HG03097 (cell line): ENCODE results near the gene PTBP3.
A peak's percentile ranks its signal among the peaks of the same experiment; 100 is the strongest.
"Not testable (repeated sequence)": the region's sequence is repeated elsewhere in the genome, so short reads cannot be mapped to it uniquely, and the experiment has no call there.

Experiments used
- ATAC-seq: cut with Tn5 transposase; IDR thresholded peaks from one replicate; pipeline ENCODE4 v1.9.1; 2021; ENCODE audit not compliant: unreplicated experiment, low FRiP score

PTBP3 gene

DNA sequence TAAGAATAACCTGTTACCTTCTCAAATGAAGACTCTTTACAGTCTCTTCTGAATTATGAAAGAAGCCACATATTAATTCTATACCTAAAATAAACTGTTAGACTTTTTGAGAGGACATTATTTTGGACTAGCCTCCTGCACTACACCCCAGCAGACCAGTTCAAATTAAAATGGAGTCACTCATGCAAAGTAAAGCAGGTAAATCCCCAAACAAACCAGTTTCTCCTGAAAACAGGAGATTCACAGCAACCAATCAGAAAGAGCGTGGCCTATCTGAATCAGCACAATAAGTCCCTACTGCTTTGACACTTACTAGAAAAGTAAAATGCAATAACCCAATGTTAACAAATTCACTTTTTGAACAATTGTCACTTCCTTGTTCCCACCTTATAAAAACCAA is 58.8 kb downstream of the PTBP3 start:
- ATAC-seq = no peak

GRCh38 chr9:112273876-112274275 is 59.5 kb downstream of the PTBP3 start:
- ATAC-seq = no peak

DNA sequence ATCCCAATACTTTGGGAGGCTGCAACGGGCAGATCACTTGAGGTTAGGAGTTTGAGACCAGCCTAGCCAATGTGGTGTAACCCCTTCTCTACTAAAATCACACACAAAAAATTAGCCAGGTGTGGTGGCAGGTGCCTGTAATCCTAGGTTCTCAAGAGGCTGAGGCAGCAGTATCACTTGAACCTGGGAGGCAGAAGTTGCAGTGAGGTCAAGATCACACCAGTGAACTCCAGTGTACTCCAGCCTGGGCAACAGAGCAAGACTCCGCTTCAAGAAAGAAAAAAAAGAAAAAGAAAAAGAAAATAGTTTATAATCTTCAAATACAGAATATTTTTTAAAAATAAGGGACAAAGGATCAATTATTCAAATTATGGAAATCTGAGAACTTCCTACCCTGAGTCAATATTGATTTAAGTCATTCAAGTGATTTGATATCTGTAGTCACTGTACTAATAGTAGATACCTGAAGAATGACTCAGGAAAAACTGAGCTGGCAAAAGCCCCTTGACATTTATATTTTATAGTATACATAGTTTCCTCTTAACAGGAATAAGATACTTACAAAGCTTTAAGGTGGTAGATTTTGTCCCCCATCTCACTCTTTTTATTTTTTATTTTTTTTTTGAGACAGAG is 61.8 kb downstream of the PTBP3 start:
- no peak for ATAC-seq

DNA sequence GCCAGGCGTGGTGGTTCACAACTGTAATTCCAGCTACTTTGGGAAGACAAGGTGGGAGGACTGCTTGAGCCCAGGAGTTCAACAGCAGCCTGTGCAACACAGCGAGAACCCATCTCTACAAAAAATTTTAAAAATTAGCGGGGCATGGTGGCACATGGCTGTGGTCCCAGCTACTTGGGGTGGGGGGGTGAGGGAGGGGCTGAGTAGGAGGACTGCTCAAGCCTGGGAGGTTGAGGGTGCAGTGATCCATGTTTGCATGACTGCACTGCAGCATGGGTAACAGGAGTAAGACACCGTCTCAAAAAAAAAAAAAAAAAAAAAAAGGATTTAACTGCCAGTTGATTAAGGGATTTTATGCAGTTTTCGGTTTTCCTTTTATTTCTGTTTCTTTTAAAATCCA is 65.0 kb downstream of the PTBP3 start:
- no peak for ATAC-seq

DNA sequence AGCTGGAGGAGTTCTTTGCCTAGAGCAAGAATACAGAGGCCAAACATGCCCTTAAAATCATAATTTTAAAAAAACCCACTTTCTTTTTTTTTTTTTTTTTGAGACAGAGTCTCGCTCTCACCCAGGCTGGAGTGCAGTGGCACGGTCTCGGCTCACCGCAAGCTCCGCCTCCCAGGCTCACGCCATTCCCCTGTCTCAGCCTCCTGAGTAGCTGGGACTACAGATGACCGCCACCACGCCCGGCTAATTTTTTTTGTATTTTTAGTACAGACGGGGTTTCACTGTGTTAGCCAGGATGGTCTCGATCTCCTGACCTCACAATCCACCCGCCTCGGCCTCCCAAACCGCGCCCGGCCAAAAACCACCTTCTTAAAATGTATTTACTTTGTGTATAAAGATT is 66.3 kb downstream of the PTBP3 start:
- ATAC-seq = not testable (repeated sequence)

GRCh38 chr9:112265391-112265790 is 68.0 kb downstream of the PTBP3 start:
- ATAC-seq = no peak

- no peak for ATAC-seq
These were observed 70.8 kb downstream of the PTBP3 start for GRCh38 chr9:112262577-112262976.

DNA sequence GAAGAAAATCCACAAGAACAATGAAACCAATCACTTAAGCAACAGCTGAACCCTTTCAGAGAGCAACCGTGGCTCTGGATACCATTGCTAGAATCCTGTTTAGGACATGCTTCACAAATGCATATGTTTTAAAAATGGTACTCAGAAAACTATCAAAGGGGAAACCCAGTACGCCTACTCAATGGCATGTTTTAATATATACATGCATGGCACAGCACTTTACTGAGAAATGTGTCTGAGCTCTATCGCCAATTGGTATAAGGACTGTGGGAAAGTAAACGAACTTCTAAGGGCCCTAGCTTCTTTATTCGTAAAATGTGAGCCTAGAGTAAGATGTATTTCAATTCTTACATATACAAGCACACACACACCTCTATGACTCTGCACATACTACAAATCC is 72.3 kb downstream of the PTBP3 start:
- ATAC-seq = no peak

DNA sequence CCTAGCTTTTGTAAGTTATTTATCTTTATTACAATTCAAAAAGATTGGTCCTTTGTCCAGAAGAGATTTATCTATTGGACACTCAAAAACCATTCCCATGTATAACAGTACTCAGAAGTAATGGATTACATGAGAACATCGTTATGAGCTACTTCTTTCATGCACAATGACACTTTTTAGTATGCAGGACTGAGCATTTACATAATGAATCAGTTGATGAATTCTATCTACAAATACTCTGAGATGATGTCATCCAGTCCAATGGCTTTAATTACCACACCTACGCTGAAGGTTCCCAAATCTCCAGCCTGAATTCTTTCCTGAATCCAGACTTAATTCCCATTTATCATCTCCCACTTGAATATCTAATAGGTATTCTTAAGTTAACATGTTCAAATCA is 75.3 kb downstream of the PTBP3 start:
- ATAC-seq = no peak

- no peak for ATAC-seq
These were observed 81.2 kb downstream of the PTBP3 start for GRCh38 chr9:112252194-112252593.

DNA sequence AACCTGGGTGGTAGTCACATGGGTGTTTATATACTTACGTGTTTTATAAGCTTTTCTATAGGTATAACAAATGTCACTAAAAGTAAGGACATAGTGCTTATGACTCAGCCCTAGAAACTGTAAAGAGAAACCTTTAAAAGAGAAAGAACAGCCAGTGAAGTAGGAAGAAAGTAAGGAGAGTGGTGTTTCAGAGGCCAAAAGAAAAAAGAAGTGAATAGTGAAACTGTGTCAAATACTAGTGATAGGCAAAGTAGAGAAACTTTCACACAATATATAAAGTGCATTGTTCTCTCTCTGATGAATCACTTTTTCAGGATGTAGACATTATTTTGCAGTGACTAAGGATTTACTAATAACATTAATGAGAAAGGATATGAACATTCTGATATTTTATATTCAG is 84.1 kb downstream of the PTBP3 start:
- peak; percentile 55 for ATAC-seq

DNA sequence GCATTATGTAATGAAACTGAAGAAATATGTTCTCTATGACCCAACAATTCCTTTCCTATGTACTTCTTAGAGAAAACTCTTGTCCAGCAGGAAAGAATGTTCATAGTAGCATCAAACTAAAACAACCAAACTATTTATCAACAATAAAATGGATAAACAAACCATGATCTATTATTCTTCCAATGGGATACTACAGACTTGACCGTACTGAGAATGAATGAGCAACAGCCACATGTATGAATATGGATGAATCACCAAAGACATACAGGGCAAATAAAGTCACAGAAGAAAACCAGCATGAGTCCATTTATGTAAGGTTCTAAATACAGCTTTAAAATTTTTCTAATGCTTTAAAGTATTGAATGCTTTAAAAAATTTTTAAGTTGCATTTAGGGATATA is 84.7 kb downstream of the PTBP3 start:
- ATAC-seq = no peak

DNA sequence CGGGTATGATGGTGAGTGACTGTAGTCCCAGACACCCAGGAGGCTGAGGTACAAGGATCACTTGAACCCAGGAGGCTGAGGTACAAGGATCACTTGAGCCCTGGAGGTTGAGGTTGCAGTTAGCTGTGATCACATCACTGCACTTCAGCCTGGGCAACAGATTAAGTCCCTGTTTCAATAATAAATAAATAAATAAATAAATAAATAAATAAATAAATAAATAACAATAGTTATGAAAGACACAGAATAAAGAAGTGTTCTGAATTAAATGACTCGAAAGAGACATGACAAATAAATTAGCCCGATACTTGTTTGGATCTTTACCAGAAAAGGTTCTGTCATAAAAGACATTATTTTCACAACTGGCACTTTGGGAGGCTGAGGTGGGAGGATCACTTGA is 86.3 kb downstream of the PTBP3 start:
- ATAC-seq = no peak

- no peak for ATAC-seq
These were observed 88.3 kb downstream of the PTBP3 start for GRCh38 chr9:112245126-112245525.

- ATAC-seq = no peak
These were observed 91.1 kb downstream of the PTBP3 start for GRCh38 chr9:112242147-112242804.

GRCh38 chr9:112241491-112241890 is 91.9 kb downstream of the PTBP3 start:
- no peak for ATAC-seq

DNA sequence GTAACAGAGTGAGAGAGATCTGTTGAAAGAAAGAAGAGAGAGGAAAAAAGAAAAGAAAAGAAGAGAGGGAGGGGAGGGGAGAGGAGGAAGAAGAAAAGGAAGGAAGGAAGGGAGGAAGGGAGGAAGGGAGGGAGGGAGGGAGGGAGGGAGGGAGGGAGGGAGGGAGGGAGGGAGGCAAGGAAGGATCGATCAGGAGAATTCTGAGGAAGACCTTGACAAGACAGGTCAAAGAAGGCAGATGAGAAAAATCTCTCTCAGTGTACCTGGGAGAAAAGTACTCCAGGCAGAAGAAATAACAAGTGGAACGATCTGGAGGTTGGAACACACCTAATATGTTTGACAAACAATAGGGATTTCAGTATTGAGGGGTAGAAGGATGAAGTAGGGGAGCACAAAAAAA is 93.7 kb downstream of the PTBP3 start:
- ATAC-seq = no peak

DNA sequence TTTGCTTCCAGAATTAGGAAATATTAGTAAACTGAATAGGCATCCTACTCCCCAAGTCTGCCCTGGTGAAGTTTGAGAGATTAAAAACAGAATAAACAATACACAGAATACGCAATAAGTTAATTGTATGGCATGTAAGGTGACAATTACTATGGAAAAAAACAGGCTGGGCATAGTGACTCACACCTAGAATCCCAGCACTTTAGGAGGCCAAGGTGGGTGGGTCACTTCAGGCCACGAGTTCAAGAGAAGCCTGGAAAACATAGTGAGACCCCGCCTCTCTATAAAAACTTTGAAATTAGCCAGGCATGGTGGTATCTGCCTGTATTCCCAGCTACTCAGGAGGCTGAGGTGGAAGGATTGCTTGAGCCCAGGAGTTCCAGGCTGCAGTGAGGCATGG is 94.1 kb downstream of the PTBP3 start:
- ATAC-seq = no peak

- ATAC-seq = no peak
These were observed 98.6 kb downstream of the PTBP3 start for GRCh38 chr9:112234779-112235178.

DNA sequence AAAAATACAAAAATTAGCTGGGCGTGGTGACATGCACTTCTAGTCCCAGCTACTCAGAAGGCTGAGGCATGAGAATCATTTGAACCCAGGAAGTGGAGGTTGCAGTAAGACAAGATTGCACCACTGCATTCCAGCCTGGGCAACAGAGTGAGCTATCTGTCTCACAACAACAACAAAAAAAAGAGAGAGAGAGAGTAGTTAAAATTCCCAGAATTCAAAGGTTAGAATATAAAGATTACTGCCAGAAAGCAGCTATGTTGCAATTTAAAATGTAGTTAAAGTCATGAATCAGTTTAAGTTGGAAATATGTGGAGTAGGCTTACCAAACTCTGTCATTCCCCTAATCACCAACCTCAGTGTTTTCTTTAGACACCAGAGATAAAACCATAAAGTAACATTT is 99.7 kb downstream of the PTBP3 start:
- no peak for ATAC-seq

GRCh38 chr9:112232233-112232632 is 101.2 kb downstream of the PTBP3 start:
- ATAC-seq = no peak

DNA sequence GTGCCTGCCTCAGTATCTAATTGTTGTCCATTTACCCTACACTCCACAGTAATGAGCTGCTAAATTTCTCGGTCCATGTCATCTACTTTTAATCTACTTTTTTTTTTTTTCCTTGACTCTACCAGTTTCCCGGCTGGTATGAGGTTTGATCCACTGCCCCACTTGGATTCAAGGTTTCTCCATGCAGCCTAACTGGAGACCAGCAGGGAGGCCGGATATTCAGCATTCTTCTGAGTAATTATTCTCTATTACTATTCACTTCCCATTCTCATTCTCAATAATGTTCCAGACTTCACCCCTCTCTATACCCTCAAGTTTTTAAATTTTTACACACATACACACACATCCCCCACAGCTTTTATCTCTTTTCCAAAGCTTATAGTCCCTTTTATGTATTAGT is 107.3 kb downstream of the PTBP3 start:
- ATAC-seq = no peak
